GM21526 (cell line): ENCODE results near the gene CMC1.
A peak's percentile ranks its signal among the peaks of the same experiment; 100 is the strongest.

Source experiments
- ATAC-seq: cut with Tn5 transposase; IDR thresholded peaks from one replicate; pipeline ENCODE4 v1.9.1; 2021; ENCODE audit warnings: moderate library complexity; ENCODE audit not compliant: unreplicated experiment, low FRiP score

Gene CMC1

GRCh38 chr3:28348629-28349468 lies 107.4 kb downstream of the CMC1 start, which contains the start of the genes AZI2 and ZCWPW2:
AZI2 (minus strand) TSS chr3:28348824; CDS start chr3:28340617, 8,207 bp downstream.
ZCWPW2 (plus strand) TSS chr3:28348721; CDS start chr3:28413069, 64,348 bp downstream.
- ATAC-seq: peak; percentile 93

GRCh38 chr3:28349469-28350000 lies 108.1 kb downstream of the CMC1 start:
- ATAC-seq: peak; percentile 0
